K562 (cell line): ENCODE data around the gene UBA52. TPM values are rescaled to one million over a fixed set of nuclear protein-coding genes. Genes with fewer than 3 reads are reported as not detected.

Experiments
- AFF1 ChIP-seq, 2 experiments: fragments of 450-650 bp; IDR thresholded peaks; 2 replicates each; pipeline ENCODE4 v1.6.1; 2018; ENCODE audit warnings: mild to moderate bottlenecking in 2 of 2, low read depth in 1 of 2; ENCODE audit not compliant: partially characterized antibody in 2 of 2
- BRD4 ChIP-seq: fragments of 200-600 bp; sonication (generic); IDR thresholded peaks from 2 replicates; pipeline ENCODE4 v1.6.1; 2017; ENCODE audit warnings: inconsistent platforms
- CREM ChIP-seq: IDR thresholded peaks from 2 replicates; pipeline ENCODE4 v1.6.1; 2014; ENCODE audit warnings: antibody characterized with exemption, low read depth
- GTF2E2 ChIP-seq: fragments of 200-800 bp; sonication (Bioruptor generic); IDR thresholded peaks from 2 replicates; pipeline ENCODE4 v1.6.1; 2016; ENCODE audit warnings: missing genetic modification characterization, missing compliant biosample characterization
- HMGXB4 ChIP-seq: sonication (generic); formaldehyde crosslinking; IDR thresholded peaks from 2 replicates; pipeline ENCODE4 v1.8.1; 2023; ENCODE audit warnings: mild to moderate bottlenecking, missing genetic modification reagents
- MTA1 ChIP-seq: fragments of 450-650 bp; IDR thresholded peaks from 2 replicates; pipeline ENCODE4 v1.6.1; 2017; ENCODE audit warnings: borderline replicate concordance
- SFPQ ChIP-seq: fragments of 200-400 bp; formaldehyde crosslinking; IDR thresholded peaks from 2 replicates; pipeline ENCODE4 v1.6.1; 2017; ENCODE audit warnings: mild to moderate bottlenecking, low read depth, low read length, moderate library complexity
- SMARCB1 ChIP-seq: IDR thresholded peaks from 2 replicates; pipeline ENCODE4 v1.6.1; 2011; ENCODE audit warnings: improper control_type of control experiment, low read depth; ENCODE audit not compliant: insufficient read length
- SRSF7 ChIP-seq: fragments of 200-400 bp; formaldehyde crosslinking; optimal IDR thresholded peaks from 2 replicates; pipeline ENCODE3; 2017; ENCODE audit warnings: mild to moderate bottlenecking, low read depth, low read length
- ZBTB7A ChIP-seq: IDR thresholded peaks from 2 replicates; pipeline ENCODE4 v1.6.1; 2011; ENCODE audit warnings: low read depth, mild to moderate bottlenecking, low read length, moderate library complexity, borderline replicate concordance; ENCODE audit not compliant: control insufficient read depth
- ZFP1 ChIP-seq: fragments of 450-650 bp; formaldehyde crosslinking; IDR thresholded peaks from 2 replicates; pipeline ENCODE4 v1.4.0; 2020; ENCODE audit warnings: mild to moderate bottlenecking, mixed read lengths
- polyA plus RNA-seq, 8 experiments: library from polyadenylated mRNA; depleted of rRNA in 4 of 8; stranded (reverse) in 5 of 8; unstranded in 3 of 8; fragments of >200 nt; fragmentation: Nextera tagmentation in 2 of 8; fragmentation: Illumina TruSeq in 1 of 8; extraction: Ambion mirVana in 2 of 8; extraction: Trizol in 1 of 8; gene quantifications; 2 replicates each; pipeline versions ENCODE4 v1.2.1 to v1.2.3, GENCODE V29; 2011 to 2014; ENCODE audit warnings: inconsistent platforms in 1 of 8, missing spikeins in 1 of 8
- total RNA-seq, 7 experiments: library from RNA; depleted of rRNA in 6 of 7; stranded (reverse); fragments of >200 nt in 6 of 7; fragmentation: Illumina TruSeq in 2 of 7; extraction: Trizol in 2 of 7; gene quantifications; 2 replicates each; pipeline versions ENCODE4 v1.2.1 to v1.2.3, GENCODE V29; 2011 to 2021; ENCODE audit warnings: low replicate concordance in 1 of 7
- TF ChIP-seq, protein P1 (sequence below), 2 experiments: fragments of 200-800 bp in 1 of 2; sonication (Bioruptor generic) in 1 of 2; sonication (generic) in 1 of 2; formaldehyde crosslinking in 1 of 2; IDR thresholded peaks in 1 of 2; conservative IDR thresholded peaks in 1 of 2; 2 replicates each; pipeline versions ENCODE4 v1.5.0 to v1.6.1; 2016 to 2020; ENCODE audit warnings: missing compliant biosample characterization in 1 of 2, missing genetic modification characterization in 1 of 2, missing genetic modification reagents in 1 of 2
- TF ChIP-seq, protein P2 (sequence below): fragments of 250-450 bp; sonication (Bioruptor Pico); IDR thresholded peaks from 2 replicates; pipeline ENCODE4 v1.8.0; 2021; ENCODE audit warnings: mild to moderate bottlenecking, moderate library complexity

The UBA52 gene
- total and polyA plus RNA-seq, 9 of the 15 experiments (the other 6 are each of a cell fraction or from before 2014, with no cell fraction given), result 1,110 to 2,751 (median 1,733) TPM

- TF ChIP-seq SMARCB1 (no peak), CREM (peak; percentile 62; the same call in 1 of the 2 replicates), ZBTB7A (peak; percentile 16), AFF1 (IDR thresholded peaks at IDR 0.05; ENCODE audit: low read depth in 1 of 2, partially characterized antibody in 2 of 2) (no peak), BRD4 (no peak), SRSF7 (no peak), GTF2E2 (tag) (no peak), HMGXB4 (CRISPR knock-in tag) (peak; percentile 93), SFPQ (no peak), MTA1 (peak; percentile 49), ZFP1 (CRISPR knock-in tag) (no peak)
- TF ChIP-seq, protein P1, sequence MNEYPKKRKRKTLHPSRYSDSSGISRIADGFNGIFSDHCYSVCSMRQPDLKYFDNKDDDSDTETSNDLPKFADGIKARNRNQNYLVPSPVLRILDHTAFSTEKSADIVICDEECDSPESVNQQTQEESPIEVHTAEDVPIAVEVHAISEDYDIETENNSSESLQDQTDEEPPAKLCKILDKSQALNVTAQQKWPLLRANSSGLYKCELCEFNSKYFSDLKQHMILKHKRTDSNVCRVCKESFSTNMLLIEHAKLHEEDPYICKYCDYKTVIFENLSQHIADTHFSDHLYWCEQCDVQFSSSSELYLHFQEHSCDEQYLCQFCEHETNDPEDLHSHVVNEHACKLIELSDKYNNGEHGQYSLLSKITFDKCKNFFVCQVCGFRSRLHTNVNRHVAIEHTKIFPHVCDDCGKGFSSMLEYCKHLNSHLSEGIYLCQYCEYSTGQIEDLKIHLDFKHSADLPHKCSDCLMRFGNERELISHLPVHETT (CRISPR knock-in tag; conservative IDR thresholded peaks at IDR 0.05 in 1 of 2, IDR thresholded peaks at IDR 0.05 in 1 of 2), result no peak; a peak in 1 of 4 replicates
- TF ChIP-seq, protein P2, sequence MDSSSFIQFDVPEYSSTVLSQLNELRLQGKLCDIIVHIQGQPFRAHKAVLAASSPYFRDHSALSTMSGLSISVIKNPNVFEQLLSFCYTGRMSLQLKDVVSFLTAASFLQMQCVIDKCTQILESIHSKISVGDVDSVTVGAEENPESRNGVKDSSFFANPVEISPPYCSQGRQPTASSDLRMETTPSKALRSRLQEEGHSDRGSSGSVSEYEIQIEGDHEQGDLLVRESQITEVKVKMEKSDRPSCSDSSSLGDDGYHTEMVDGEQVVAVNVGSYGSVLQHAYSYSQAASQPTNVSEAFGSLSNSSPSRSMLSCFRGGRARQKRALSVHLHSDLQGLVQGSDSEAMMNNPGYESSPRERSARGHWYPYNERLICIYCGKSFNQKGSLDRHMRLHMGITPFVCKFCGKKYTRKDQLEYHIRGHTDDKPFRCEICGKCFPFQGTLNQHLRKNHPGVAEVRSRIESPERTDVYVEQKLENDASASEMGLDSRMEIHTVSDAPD (CRISPR knock-in tag), result no peak
Measured at GRCh38 chr19:18589380-18590272, 18.0 kb downstream of the UBA52 start (continued).
